ENCODE results near the gene PPRC1.

PPRC1 gene, protein sequence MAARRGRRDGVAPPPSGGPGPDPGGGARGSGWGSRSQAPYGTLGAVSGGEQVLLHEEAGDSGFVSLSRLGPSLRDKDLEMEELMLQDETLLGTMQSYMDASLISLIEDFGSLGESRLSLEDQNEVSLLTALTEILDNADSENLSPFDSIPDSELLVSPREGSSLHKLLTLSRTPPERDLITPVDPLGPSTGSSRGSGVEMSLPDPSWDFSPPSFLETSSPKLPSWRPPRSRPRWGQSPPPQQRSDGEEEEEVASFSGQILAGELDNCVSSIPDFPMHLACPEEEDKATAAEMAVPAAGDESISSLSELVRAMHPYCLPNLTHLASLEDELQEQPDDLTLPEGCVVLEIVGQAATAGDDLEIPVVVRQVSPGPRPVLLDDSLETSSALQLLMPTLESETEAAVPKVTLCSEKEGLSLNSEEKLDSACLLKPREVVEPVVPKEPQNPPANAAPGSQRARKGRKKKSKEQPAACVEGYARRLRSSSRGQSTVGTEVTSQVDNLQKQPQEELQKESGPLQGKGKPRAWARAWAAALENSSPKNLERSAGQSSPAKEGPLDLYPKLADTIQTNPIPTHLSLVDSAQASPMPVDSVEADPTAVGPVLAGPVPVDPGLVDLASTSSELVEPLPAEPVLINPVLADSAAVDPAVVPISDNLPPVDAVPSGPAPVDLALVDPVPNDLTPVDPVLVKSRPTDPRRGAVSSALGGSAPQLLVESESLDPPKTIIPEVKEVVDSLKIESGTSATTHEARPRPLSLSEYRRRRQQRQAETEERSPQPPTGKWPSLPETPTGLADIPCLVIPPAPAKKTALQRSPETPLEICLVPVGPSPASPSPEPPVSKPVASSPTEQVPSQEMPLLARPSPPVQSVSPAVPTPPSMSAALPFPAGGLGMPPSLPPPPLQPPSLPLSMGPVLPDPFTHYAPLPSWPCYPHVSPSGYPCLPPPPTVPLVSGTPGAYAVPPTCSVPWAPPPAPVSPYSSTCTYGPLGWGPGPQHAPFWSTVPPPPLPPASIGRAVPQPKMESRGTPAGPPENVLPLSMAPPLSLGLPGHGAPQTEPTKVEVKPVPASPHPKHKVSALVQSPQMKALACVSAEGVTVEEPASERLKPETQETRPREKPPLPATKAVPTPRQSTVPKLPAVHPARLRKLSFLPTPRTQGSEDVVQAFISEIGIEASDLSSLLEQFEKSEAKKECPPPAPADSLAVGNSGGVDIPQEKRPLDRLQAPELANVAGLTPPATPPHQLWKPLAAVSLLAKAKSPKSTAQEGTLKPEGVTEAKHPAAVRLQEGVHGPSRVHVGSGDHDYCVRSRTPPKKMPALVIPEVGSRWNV (N-terminal part only)

GRCh38 chr10:102132563-102133372 is at the start of gene PPRC1:
Gene PPRC1 (plus strand): TSS chr10:102133040. CDS start chr10:102133069, 29 bp downstream.
- DNase-seq, result peak; percentile 98

DNA sequence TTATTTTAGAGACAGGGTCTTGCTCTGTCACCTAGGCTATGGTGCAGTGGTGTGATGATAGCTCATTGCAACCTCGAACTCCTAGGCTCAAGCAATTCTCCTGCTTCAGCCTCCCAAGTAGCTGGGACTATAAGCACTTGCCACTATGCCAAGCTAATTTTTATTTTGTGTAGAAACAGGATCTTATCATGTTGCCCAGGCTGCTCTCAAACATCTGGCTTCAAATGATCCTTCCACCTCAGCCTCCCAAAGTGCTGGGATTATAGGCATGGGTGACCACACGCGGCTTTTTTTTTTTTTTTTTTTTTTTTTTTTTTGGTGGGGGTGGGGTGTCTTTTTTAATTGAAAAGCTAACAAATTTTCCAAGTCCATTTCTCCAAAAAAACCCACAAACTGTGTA is 49.3 kb upstream of the PPRC1 start:
- DNase-seq, result no peak

- no peak for DNase-seq
These were observed 47.5 kb upstream of the PPRC1 start for GRCh38 chr10:102085336-102085735.

DNA sequence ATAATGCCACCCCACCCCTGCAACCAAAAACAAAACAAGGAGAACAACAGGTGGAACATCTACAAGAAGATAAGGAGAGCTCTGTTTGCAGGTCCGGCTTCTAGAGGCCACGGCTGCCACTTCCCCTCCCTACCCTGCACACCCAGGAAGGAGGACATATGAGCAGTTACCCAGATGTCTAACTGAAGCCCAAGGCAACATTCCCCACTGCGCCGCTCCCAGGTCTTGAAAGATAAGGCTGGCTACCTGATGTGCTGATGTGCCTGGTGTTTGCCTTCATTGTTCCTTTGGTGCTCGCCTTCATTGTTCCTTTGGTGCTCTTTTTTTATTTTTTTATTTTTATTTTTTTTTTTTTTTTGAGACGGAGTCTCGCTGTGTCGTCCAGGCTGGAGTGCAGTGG is 46.6 kb upstream of the PPRC1 start:
- no peak for DNase-seq

- DNase-seq, result no peak
These were observed 42.1 kb upstream of the PPRC1 start for GRCh38 chr10:102090772-102091171.

- no peak for DNase-seq
These were observed 36.4 kb upstream of the PPRC1 start for GRCh38 chr10:102096449-102096848.

- no peak for DNase-seq
These were observed 31.7 kb upstream of the PPRC1 start for GRCh38 chr10:102101152-102101551.

DNA sequence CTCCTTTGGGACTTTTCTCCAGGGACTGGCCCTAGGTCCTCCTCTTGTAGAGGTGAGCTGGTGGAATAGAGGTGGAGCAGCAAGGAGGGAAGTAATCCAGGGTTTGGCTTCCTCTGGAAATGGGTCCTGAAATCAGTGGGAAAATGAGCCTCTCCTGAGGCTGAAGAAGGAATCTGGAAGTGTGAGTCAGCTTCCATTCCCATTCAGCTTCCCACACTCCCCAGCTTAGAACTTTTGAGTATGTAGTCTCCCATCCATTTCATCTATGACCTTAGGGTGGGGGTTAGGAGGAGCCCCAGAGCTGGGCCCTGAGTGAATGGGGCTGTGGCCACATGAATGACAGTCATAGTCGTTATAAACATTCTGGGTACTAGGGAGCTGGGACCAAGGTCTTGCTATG is 30.4 kb upstream of the PPRC1 start:
- DNase-seq, result no peak

- no peak for DNase-seq
These were observed 25.8 kb upstream of the PPRC1 start for GRCh38 chr10:102106998-102107397.

GRCh38 chr10:102109166-102110116 is 23.4 kb upstream of the PPRC1 start:
- DNase-seq, result no peak

GRCh38 chr10:102111276-102111675 is 21.6 kb upstream of the PPRC1 start:
- no peak for DNase-seq

- no peak for DNase-seq
These were observed 20.5 kb upstream of the PPRC1 start for GRCh38 chr10:102112210-102112817.

DNA sequence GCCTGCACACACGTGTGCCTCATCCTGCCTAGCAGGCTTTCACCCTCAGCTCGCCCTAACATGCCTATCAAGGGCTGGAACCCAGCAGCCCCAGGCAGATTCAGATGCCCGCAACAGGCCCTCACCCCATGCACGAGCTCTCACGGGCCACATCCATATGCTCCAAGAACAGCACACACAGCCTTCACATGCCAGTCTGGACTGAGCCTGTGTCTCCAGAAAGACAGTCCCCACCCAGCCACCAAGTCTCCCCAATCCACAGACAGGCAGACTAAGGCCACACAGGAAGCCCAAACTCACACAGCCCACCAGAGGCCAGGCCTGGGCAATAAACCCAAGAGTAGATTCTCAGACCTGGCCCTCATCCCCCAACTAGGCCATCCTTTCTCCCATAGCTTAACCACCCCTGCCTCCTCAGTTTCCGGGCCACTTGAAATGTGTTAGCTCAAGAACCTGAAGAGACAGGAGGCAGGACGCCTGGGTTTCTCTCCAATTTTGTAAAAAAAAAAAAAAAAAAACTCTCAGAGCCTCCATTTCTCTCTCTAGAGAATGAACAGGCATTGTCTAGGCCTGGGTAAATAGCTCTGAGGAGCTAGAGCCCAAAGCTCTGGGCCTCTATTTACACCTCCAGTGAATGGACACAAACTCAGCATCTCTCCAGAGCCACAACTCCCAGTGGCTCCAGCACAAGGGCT is 19.4 kb upstream of the PPRC1 start:
- no peak for DNase-seq

GRCh38 chr10:102113956-102114857 is 18.6 kb upstream of the PPRC1 start:
- DNase-seq, result peak; percentile 20

DNA sequence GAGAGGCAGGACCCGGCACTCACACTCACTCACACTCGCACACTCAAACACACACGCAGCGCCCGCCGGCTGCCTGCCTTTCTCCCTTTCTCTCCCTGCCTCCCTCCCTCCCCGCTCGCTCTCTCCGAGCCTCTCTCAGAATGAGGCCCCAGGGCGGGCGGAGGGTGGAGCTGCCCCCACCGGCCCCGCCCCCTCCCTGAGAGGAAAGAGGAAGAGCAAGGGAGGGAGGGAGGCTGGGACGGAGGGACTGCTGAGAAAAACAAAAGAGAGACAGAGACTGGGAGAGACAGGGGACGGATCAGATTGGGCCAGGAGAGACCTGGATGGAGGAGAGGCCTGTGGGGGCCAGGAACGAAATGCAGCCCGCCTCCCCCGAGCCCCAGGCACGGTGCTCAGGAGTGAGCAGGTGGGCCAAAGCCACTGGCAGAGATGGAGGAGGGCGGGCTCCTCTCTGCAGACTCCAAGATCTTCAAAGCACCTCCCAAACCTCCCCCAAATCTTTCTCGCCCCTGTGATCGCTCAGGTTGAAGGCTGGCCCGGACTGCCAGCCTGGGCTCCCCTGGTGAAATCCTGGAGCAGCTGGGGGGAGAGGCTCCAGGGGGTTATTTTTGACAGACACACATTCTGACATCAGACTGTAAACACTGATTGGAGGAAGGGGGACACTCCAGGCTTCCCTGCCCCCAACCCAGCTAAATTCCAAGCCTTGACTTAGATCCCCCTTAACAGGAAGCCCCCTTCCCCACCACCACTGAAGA is 17.8 kb upstream of the PPRC1 start:
- peak; percentile 87 for DNase-seq

DNA sequence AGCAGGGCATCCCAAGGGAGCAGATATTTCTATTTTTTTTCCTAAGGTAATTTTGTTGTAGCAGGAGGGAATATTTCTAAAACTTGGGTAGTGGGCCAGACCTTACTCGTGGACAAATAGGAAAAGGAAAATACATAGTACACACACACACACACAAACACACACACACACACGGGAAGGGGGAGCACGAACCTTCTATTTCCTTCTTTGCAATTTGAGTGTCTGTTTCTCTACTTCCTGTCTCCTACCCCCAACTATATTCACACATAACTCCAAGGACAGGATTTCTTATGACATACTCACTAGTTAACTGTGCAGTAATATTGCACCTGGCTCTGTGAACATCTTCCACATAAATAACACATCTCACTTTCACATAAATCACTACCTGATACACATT is 17.1 kb upstream of the PPRC1 start:
- no peak for DNase-seq

- DNase-seq, result no peak
These were observed 16.2 kb upstream of the PPRC1 start for GRCh38 chr10:102116656-102117055.

Data from activated naive CD4-positive, alpha-beta T cell treated with anti-CD3 and anti-CD28 coated beads, Interleukin-2, amount 50 U/mL, for 16 hours (primary cell).